ENCODE results near the gene SSPN.

Gene SSPN, protein sequence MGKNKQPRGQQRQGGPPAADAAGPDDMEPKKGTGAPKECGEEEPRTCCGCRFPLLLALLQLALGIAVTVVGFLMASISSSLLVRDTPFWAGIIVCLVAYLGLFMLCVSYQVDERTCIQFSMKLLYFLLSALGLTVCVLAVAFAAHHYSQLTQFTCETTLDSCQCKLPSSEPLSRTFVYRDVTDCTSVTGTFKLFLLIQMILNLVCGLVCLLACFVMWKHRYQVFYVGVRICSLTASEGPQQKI

DNA sequence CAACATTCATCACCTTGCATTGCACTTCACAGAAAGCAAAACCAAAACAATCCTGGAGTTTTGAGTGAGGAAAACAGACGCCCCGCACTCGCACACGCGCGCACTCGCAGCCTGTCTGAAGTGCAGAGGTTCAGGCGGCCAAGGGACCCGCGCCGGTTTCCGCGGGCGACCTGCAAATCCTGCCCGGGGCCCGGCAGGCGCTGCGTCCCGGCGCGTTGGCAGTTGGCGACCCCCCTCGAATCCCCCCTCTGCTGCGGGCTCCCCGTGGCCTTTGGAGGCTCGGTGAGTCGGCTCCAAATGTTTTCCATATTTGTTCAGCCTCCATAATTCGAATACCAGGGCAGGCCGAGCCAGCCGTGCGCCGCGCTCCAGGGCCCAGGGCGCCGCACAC lies at the start of gene SSPN:
TSS of gene SSPN (plus strand) at position 324 of the 391 bp plus-strand sequence. CDS start 100 bp downstream, outside the sequence.
- DNase-seq: no peak

DNA sequence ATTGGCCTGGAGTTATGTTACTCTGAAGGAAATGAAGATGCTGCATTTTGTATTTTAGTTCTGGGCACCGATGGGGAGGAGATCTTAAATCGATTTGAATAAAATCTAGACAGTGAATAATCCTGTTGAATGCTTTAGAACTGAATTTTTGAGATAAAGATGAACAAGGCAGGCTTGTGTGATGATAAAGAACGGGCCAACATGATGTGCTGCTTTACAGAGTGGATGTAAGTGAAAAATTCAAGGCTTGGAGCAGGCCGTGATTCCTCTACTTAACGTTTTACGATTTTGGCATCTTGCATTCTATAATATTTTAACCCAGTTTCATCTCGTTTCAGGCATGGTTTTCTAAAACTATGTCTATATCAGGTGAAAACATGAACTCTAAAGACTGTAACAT lies 47.1 kb upstream of the SSPN start:
- no peak for DNase-seq

DNA sequence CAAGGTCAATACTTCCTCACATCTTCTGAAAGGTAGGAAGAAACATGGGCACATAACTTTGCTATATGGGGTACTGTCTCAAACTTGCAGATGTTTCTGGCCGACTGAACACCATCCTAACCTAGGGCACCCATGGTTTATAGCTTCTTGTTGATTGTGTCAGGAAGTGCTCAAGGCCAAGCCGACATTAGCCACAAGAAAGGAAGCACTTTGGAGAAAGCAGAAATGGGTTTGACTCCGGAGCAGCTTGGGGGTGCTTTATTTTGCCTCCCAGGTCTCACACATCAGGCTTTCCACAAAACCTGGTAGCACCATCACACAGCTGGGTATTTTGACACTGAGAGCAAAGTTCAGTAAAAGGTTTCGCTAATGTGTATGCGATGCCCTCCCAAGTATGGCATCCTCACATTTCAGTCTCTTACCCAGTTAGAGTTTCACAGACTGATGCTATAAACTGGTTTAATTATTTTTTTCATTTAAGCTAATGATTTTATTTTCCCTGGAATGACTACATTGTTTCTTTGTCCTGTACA lies 45.3 kb upstream of the SSPN start:
- no peak for DNase-seq

DNA sequence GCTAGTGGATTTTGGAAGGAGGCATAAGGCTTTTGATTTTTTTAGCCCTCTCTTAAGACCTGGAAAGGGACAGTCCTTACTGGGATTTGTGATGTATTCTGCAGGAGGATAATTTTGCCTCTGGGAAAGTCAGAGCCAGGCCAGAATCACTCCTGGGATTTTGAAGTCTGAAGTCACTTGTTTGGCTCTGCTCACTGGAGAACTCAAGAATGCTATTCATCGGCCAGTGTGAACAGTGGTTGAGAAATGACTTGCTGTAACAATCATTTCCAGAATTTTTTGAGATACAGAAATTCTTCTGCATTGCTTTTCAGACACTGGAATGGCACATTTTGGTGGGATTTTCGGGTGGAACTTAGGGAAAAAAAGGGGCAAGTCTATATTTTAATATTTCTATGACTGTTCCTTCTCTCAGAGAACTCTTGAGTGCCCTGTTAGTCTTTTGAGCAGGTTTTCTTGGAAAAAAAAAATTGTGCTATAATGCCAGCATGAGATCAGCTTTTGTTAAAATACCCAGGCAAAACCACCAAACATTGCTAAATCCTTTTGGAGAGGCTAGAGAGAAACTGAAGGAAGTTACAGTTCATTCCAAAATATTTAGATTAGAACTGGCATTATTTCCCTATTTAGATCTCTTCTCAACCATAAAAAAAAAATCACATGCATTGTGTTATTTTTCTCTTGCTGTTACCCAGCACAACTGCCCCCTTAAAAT lies 44.5 kb upstream of the SSPN start:
- DNase-seq: no peak

DNA sequence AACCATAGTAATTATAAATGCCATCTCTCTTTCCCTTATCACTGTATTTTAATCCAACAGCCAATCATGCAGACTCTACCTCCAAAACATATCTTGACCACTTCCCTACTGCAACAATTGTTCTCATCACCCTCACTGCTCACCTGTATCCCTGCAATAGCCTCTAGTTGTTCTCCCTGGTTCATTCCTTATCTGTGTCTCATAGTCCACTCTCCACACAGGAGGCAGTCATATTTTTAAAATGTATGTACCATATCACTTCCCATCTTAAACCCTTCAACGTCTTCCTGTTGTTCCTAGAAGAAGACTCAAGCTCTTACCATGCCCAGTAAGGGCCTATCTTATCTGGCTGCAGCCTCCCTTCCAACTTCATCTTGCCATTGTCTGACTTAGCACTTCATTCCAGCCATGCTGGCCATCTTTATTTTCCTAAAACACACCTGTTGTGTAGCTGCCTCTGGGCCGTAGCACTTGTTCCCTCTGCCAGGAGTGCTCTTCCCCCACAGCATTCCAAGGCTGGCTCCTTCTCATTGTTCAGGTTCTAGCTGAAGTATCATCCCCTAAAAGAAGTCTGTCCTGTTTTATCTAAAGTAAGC lies 42.8 kb upstream of the SSPN start:
- DNase-seq: no peak

DNA sequence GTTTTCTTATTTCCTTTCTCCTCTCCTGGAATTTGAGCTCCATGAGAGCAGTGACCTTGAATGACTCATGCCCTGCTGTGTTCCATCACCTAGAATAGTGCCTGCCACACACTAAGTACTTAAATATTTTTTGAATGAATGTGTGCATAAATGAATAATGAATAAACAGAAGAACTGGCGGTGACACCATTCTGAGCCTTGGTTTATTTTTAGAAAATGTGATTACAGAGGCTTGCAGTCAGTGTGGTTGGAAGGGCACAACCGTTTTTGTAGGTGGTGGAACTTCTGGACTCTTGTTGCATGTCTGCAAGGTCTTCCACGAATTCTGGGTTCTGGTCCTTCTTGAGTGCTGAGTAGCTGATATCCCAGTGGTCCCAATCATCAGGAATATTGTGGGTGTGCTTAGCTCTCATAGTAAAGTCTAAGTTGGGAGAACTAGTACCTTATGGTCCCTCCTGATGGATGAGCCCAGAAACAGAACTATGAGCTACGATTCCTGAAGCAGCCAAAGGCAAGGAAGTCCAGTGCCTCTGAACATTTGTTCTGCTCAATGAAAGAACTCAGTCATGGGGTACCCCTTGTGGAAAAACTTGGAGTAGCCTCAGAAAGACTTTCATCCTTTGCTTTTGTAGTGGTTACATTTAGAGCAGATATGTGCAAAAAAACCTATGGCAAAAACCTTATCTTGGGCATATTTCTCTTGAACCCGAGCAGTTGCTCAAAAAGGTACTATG lies 41.8 kb upstream of the SSPN start:
- DNase-seq: no peak

DNA sequence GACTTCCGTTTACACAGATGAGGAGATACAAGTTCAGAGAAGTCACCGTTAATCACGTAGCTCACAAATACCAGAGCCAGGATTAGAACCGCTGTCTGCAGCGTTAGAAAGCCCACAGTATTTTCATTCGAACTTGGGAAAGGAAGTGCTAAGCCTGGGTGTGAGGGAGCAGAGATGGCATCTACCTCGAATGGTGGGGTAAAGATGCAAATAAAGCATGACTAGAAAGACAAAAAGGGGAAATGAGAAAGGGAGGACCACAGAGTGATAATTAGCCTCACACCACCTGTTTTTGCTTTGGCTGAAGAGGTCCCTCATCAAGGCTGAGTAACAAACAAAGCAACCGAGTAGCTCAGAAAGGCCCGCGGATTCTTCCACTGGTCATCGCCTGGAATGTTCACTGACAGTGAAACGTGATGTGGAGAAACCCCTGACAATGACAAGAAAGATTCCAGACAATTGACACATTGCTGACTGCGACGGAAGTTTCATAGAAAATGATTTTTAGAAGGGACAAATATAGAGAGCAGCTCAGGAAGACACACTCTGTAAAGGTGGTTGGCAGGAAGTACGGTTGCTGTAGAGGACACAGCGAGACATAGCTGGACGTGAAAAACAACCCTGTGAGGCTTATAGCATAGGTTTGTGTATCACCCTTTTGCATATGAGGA lies 39.0 kb upstream of the SSPN start:
- DNase-seq: no peak

DNA sequence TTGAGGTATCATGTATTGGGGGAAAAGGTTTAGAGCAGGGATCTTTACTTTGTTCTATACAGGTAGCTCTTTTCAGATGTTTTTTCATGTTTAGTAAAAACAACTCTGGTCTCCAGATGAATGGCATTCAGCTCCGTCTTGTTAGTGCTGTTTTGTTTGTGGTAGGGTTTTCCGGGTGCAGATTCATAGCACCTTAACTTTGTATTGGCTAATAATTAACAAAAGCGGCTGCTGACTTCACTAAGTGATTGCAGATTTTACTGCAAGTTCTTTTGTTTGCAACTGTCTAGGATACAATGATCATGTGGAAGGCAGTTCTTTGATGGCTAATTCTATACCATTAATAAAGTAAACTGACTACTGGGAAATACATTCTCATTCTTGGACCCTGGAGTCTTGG lies 38.4 kb upstream of the SSPN start:
- DNase-seq: no peak

DNA sequence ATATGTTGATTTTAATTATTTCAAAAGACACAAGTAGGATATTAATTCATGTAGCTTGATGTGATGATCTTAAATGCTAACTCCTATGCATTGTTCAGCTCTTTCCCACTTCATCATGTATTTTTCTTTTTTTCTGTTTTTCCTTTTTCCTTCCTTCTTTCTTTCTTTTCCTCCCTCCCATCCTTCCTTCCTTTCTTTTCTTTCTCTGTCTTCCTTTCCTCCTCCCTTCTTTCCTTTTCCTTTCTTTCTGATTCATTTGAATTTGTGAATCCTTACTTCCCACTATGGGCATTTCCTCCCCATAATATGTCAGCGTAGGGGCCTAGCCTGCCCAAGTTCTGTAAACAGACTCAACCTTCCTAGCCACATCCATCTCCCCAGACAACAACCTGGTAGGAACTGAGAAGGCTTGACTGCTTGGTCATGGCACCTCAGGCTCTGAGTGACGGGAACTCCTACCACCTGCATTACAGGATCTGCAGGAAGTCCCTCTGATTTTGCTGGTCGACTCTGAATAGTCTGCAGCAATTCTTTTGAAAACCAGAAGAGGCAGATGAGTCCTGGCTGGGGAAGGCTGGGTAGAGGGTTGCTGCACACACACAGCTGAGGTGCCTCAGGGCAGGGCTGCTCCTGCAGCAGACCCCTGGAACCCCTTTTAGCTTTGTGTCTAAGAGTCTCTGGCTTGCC lies 37.2 kb upstream of the SSPN start:
- no peak for DNase-seq

DNA sequence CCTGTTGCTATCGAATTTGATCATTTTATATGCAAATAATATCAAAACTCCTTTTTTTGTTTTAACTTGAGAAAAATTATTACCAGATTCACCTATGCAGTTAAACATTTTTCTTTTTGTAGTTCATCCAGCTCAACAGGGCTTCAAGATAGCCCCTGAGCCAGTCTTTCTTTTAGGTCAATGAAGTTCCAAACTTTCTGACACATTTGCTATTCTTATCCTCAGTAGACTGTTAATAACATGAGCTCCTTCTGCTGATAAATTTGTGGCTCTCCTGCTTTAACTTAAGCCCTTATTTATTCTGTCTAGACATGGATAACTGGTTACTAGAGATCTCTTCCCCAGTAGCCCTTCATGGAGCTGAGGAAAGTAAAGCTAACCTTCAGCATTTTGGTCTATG lies 33.2 kb upstream of the SSPN start:
- no peak for DNase-seq

DNA sequence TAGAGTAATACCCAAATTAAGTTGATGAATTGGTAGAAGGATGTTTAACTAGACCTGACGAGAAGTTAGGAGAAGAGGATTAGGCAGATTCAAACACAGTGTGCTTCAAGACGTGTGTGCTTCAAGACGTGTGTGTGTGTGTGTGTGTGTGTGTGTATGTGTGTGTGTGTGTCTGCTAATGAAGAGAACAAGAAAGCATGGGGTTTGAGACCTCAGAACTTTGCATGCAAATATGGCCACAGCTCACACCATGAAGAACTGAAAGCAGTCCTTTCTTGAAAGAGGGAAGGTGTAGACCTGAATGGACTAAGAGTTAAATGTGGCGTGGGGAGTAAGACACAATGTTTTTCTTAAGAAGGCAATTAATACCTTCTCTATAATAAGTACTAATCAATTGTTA lies 32.5 kb upstream of the SSPN start:
- no peak for DNase-seq

DNA sequence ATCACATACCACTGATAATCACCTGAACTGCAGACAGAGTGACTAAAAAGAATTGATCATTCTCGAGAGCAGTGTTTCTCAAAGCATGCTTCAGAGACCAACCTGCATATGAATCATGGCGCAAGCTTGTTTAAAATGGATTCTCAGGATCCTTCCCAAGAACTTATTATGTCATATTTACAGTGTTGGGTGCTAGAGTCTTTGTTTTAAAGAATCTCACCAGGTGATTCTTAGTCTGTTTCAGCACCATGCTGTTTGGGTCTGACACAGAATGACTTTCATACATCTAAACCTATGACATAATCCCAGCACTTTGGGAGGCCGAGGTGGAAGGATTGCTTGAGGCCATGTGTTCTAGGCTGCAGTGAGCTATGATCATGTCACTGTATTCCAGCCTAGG lies 31.3 kb upstream of the SSPN start:
- DNase-seq: no peak

DNA sequence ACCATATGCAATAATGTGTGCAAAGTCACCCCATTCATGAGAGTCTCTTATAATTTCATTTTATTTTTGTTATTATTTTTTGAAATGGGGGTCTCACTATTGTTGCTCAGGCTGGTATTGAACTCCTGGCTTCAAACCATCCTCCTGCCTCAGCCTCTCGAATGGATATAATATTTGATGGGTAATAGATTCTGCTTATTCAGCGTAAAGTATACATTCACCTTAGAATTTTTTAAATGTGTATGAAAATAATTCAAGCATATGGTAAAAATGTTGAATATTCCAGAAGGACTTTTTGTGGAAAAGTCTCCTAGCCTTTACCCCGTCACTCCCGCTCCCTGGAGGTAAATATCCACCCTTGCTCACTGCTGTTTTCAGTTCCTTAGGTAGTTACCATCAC lies 23.4 kb upstream of the SSPN start:
- no peak for DNase-seq

DNA sequence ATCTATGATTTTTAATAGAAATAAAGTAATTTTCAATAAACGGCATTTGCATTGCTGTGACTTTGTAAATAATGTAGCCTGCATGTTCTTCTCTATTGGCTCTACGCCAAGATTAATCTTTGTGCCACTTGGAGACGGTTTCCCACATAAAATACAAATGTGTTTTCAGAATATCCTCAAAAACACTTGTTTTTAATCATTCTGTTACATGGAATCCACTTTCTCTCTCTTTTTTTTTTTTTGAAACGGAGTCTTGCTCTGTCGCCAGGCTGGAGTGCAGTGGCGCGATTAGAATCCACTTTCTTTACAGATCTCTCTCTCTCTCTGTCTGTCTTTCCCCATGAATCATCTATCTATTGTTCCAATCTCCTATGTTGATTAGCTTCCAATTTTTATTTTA lies 22.8 kb upstream of the SSPN start:
- no peak for DNase-seq

DNA sequence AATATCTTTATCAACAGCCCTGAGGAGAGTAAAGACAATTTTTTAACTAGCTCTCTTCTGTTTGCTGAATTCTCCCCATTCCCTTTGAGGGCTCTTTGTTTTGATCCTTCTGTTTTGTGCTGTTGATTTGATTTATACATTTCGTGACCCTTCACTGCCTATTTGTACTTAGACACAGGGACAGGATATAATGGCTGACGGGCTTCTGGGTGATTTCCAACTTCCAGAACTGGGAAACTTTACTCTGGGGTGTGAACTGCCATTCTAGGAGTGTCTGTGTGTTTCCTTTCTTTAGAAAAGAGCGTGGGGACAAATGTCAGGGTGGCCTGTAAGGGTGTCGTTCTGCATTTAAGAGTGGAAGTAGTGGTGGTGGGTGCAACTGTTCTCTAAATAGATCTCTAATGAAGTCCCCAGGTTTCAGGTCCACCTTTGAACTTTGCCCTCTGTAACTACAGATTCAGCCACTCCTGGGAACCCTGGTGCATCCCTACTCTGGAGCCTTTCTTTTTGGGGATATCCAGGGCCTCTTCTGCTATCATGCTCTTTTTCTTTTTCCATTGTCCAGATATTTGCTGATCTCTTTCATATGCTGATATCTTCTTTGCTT lies 22.3 kb upstream of the SSPN start:
- no peak for DNase-seq

DNA sequence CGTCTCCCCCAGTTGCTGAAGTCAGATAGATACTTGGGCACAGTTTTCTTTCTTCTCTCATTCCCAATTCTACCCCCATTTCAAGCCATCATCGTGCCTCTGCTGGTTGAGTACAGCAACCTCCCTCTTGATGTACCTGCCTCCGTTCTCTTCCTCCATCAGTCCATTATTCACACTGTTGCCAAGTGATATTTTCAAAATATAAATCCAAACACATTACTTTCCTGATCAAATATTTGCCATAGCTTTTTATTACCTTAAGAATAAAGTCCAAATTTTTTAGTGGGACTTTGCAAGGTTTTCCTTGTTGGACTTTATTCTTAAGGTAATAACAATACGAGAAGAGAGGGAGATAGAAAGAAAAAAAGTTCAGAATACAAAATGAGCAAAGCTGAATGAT lies 18.6 kb upstream of the SSPN start:
- DNase-seq: no peak

DNA sequence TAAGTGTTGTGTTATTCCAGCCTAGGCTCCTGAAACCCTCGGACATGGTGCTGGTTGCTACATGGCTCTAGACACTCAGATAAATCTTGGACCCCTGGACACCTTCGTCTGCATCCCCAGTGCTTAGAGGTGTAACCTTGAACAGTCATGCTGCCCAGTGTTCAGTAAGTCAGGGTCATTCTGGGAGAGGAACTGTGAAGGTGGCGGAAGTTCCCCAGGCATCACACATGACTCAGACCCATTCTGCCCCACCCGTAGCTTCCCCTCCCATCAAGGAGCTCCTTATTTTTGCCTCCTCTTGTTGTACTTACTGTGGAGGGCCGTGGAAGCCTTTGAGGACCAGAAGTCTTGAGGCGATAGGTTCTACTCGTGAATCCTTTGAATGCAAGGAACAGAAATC lies 18.1 kb upstream of the SSPN start:
- DNase-seq: no peak

DNA sequence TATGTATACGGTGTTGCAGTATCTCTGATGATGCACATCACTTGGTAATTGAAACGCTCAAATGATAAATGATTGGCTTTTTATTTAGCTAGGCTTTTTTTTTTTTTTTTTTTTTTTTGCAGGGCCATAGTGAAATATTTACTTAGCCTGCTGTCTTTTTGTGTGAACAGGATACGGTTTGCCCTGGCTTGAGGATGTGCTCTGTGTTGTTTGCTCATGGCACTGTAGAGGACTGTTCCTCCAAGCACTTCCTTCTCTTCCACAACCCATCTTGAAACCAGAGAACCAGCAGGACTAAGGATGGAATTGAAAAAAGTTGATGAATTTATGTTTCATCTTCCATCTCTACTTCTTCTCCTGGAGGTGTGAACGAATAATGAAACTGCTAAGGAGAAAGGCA lies 15.5 kb upstream of the SSPN start:
- DNase-seq: no peak

DNA sequence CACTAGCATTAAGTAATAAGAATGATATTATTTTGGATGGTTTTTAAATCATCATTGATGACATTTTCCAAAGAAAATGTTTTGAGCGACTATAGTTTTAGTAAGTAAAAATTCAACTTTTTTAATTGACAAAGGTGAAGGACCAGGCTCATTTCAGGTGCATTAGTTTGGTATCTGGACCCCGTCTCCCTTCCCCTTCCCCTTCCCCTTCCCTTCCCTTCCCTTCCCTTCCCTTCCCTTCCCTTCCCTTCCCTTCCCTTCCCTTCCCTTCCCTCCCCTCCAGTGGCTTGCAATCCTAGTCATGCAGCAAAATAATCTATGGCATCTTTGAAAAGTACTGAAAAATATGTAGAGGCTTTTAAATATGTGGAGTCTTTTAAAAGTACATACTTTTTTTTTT lies 13.0 kb upstream of the SSPN start:
- no peak for DNase-seq

DNA sequence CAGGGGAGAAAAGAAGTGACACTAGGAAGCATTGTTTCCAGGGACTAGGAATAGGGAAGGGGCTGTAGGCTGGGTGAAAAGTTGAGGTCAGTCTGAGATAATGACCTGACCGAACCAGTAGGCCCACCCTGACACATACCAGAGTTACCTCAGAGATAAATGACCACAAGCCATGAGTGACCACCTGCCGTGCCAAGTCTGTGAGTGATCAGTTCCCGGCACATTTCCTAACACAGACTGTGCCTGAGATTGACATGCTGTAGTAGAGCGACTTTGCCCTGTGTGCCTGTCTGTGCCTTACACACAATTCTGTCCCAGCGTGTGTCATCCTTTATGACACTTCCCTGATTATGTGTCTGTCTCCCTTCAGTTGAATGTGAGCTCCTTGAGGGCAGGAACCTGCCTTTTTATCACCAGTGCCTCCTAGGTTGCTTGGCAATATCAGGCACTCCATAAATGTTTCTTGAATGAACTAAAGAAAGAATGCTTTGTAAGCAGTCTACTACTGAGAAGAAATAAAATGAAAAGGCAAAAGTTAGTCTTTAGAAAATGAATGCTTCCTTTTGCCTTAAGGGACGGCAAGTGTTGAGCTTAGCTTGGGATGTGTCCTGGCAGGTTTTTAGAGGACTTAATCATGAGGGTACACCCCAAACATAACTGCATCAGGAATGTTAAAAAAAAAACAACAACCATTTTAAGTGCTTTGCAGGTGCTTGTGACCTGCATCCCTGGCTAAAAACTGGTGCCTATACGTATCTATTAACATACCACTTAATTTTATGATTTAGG lies 9.6 kb upstream of the SSPN start:
- no peak for DNase-seq

All from activated naive CD4-positive, alpha-beta T cell treated with anti-CD3 and anti-CD28 coated beads, Interleukin-2, amount 50 U/mL, for 16 hours (primary cell).